Testis (tissue), 3 donors: ENCODE measurements around the gene BRD9. TPM values are rescaled to one million over a fixed set of nuclear protein-coding genes. Genes with fewer than 3 reads are reported as not detected.
"Not testable (repeated sequence)": the region's sequence is repeated elsewhere in the genome, so short reads cannot be mapped to it uniquely, and the experiment has no call there.

ENCODE experiments used
- DNase-seq: peaks from one replicate; pipeline ENCODE4 v3.0.0-alpha.2; 2019
- H3K27ac ChIP-seq, 2 donors: fragments of 200-600 bp; sonication (generic); one replicate each; pipeline ENCODE4 v1.5.1; 2019
- H3K27me3 ChIP-seq: fragments of 200-600 bp; sonication (generic); one replicate; pipeline ENCODE4 v1.5.1; 2019
- H3K36me3 ChIP-seq: fragments of 200-600 bp; sonication (generic); one replicate; pipeline ENCODE4 v1.5.1; 2017; ENCODE audit warnings: low read depth; ENCODE audit errors: missing control alignments
- H3K4me1 ChIP-seq: fragments of 200-600 bp; sonication (generic); one replicate; pipeline ENCODE4 v1.5.1; 2019
- H3K4me3 ChIP-seq, 2 donors: fragments of 200-600 bp; sonication (generic); one replicate each; pipeline ENCODE4 v1.5.1; 2017 to 2019
- H3K9me3 ChIP-seq: fragments of 200-600 bp; sonication (generic); one replicate; pipeline ENCODE4 v1.5.1; 2017
- WGBS, 2 donors: methylation state at CpG; one replicate each; pipeline ENCODE4 v1.1.5; 2018; 5-methylcytosine and 5-hydroxymethylcytosine counted together
- intact Hi-C: fragments of 100-400 bp; cut with DNase I; formaldehyde crosslinking; loops from one replicate; pipeline ENCODE4 v1.15.1; 2023; ENCODE audit warnings: low total_unique reads
- polyA plus RNA-seq: library from polyadenylated mRNA; stranded (reverse); fragments of 350-450 nt; fragmentation: Illumina TruSeq; extraction: RNeasy Lipid Tissue Mini Kit (QIAGEN cat#74804); gene quantifications from one replicate; pipeline ENCODE4 v1.2.3, GENCODE V29; 2014; ENCODE audit warnings: low read depth, low replicate concordance; ENCODE audit not compliant: insufficient read depth
- total RNA-seq, 2 donors: library from RNA; depleted of rRNA; stranded (reverse); fragments of >200 nt; gene quantifications; one replicate each; pipeline ENCODE4 v1.2.3, GENCODE V29; 2016

Gene BRD9
- total and polyA plus RNA-seq, 3 donors from 2014 or later: 51.5 to 101 (median 68.6) TPM

DNA sequence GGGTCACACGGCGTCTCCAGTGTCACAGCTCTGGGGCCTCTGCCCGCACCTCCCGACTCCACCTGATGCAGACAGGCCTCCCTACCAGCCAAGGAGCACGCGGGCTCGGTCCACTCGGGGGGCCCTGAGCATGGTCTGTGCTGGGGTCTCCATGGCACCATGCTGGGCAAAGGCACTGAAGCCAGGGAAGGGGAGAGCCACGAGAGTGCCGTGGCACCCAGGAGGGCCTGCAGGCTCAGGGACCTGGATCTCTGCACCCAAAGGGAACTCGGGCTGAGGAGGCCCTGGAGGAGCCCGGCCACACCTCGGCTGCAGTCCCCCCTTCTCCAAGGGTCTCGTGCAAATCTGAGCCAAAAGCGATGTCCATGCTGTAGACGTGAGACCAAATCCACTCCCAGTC is 48.2 kb downstream of the BRD9 start:
- H3K27me3 ChIP-seq, H3K9me3 ChIP-seq, H3K27ac ChIP-seq, H3K36me3 ChIP-seq, intact Hi-C loops, H3K4me3 ChIP-seq, H3K4me1 ChIP-seq: not testable (repeated sequence)
- DNase-seq: peak; percentile 9
- WGBS, 2 donors: 83 to 91% methylated on average over 7 to 16 of the region's 16 CpGs

DNA sequence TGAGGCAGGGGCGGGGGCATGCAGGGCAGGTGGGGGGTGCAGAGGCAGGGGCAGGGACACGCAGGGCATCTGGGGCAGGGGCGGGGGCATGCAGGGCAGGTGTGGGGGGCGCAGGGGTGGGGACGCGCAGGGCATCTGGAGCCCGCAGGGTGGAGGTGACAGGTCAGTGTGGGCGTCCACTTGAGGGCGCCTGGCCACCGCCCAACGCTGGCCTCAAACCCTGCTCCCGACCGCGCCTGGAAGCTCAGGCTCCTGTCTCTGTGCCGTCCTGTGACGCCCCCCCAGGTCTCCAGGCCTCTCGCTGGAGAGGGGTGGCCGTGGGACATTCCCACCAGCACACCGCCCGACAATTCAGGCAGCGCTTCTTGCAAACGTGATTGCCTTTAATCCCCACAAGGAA is 48.7 kb downstream of the BRD9 start:
- 82 to 87% methylated on average over 19 to 22 of the region's 22 CpGs for WGBS, 2 donors
- H3K36me3 ChIP-seq, DNase-seq, intact Hi-C loops, H3K9me3 ChIP-seq, H3K27me3 ChIP-seq, H3K4me1 ChIP-seq, H3K27ac ChIP-seq, H3K4me3 ChIP-seq: not testable (repeated sequence)

DNA sequence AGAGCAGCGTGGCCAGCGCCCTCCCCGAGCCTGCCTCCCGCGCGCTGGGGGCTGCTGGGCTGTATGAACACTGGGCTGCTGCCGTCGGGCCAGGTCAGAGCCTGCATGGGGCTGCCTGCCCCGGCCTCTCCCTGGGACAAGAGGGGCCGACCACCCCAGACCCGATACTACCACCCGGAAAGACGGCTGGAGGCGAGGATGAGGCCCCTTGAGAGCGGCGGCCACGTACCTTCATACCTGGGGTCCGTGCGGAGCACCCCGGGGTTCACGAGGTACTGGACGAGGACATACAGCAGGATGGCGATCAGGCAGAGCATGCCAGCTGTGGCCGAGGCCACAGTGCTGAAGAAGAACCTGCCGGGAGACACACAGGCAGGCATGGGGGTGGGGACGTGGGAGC is 49.2 kb downstream of the BRD9 start:
- H3K36me3 ChIP-seq, H3K27ac ChIP-seq, intact Hi-C loops, DNase-seq, H3K9me3 ChIP-seq, H3K4me1 ChIP-seq, H3K4me3 ChIP-seq, H3K27me3 ChIP-seq: not testable (repeated sequence)
- 91% methylated on average over 23 of the region's 26 CpGs; no CpG with 5 or more reads in 1 of the 2 donors for WGBS, 2 donors

- H3K4me1 ChIP-seq, H3K27ac ChIP-seq, DNase-seq, H3K27me3 ChIP-seq, intact Hi-C loops, H3K4me3 ChIP-seq, H3K36me3 ChIP-seq, H3K9me3 ChIP-seq: not testable (repeated sequence)
- 84 to 90% methylated on average over 16 to 31 of the region's 32 CpGs for WGBS, 2 donors
Measured at GRCh38 chr5:842402-843221, 50.0 kb downstream of the BRD9 start.

DNA sequence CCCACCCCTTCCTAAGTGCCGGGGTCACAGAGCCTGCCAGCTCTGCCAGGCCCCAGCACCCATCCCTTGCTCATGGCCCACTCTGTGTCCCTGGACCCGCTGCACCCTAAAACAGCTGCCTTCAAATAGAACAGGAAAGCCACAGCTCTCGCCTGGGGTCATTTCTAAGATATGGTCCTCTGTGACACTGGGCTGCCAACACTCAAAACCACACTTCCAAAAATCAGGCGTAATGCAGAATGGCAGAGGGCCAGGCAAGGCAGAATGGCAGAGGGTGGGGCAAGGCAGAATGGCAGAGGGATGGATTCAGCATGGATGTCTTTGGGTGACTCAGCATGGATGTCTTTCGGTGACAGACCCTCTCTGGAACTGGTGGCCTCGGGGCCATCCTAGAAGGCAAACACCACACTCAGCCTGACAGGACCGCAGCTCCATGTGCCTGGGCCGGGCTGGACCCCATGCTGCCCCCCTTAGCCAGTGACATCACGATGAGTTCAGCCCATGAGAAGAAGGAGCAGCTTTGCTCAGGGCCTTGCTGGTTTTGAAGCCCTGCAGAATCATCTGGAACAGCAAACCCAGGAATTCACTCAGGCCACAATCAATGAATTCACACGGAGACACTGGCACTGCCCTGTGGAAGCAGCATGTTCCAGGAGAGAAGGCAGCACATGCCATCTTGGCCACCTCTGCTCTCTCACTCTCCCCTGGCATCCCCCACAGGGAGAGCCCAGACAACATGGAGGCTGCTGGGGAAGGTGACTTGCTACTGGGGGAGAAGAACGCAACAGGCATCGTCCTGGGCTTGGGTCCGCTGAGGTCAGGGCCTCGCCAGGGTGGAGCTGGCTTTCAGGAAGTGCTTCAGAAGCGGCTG is 50.8 kb downstream of the BRD9 start:
- H3K9me3 ChIP-seq, H3K27ac ChIP-seq, H3K4me1 ChIP-seq, H3K27me3 ChIP-seq, intact Hi-C loops, H3K36me3 ChIP-seq, H3K4me3 ChIP-seq: not testable (repeated sequence)
- DNase-seq: peak; percentile 11
- WGBS, 2 donors: 84 to 89% methylated on average over 9 to 15 of the region's 15 CpGs

GRCh38 chr5:840974-841435 is 51.6 kb downstream of the BRD9 start:
- H3K9me3 ChIP-seq, H3K36me3 ChIP-seq, DNase-seq, H3K27ac ChIP-seq, H3K4me1 ChIP-seq, H3K4me3 ChIP-seq, intact Hi-C loops, H3K27me3 ChIP-seq: not testable (repeated sequence)
- 89 to 92% methylated on average over 9 to 10 of the region's 10 CpGs for WGBS, 2 donors

DNA sequence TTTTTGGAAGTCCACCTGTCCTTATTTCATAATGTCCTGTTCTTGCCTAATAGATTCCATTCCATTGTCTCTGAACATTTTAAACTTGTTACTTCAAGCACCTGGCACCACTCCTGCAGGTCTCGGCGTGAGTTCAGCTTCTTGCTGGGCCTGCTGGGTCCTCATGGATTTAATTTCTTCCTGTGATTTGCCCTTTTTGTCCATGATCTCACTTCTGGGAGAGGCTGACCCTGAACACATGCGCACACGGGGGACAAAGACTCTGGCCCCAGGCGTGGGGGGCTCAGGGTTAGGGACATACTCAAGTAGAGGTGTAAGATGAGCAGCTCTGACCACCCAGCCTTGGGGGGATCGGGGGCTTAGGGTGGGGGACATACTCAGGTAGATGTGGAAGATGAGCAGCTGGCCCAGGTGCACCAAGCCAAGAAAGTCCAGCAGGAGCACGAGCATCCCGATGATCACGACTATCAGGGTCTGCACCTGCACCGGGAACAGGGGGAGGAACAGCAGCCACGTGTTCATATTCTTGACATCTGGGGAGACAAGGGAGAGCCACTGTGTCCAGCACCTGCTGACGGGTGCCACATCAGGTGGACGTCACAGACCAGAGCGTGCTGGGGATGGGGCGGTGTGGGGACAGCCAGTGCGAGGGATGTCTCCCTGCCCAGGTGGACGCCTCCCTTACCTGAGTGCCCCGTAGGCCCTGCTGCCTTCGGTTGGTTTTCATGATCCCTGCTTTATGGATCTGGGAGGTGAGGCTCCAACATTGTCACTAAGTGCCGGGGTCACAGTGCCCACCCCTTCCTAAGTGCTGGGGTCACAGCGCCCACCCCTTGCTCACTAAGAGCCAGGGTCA is 52.3 kb downstream of the BRD9 start:
- WGBS, 2 donors: 90 to 94% methylated on average over 21 of the region's 21 CpGs
- H3K27me3 ChIP-seq, DNase-seq: not testable (repeated sequence)

DNA sequence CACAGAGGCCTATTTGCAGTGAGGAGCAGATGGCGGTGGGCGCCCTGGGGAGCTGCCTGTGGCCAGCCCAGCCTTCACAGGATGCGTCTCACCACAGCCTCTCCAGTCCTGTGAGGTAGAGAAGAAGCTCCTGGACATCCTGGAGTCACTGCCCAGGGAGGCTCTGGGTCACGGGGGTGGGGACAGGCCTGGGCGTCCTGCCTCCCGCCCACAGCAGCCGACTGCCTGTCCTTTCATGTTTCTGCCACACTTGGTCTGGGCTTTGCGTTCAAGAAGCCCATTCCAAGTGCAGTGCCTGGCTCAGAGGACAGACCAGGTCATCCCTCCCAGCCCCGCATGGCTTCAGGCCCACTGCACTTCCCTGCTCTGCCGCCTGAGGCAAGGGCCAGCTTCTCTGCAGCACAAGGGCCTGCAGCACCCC is 54.2 kb downstream of the BRD9 start:
- intact Hi-C loops, H3K27ac ChIP-seq, H3K27me3 ChIP-seq, H3K9me3 ChIP-seq, H3K4me3 ChIP-seq, H3K4me1 ChIP-seq, H3K36me3 ChIP-seq: not testable (repeated sequence)
- 78 to 80% methylated on average over 4 to 10 of the region's 10 CpGs for WGBS, 2 donors
- peak; percentile 10 for DNase-seq

More for the DNA sequence above, 52.3 kb downstream of the BRD9 start:
- H3K4me3 ChIP-seq, H3K9me3 ChIP-seq, H3K36me3 ChIP-seq, intact Hi-C loops, H3K4me1 ChIP-seq, H3K27ac ChIP-seq: not testable (repeated sequence)

- H3K27ac ChIP-seq, H3K36me3 ChIP-seq, intact Hi-C loops, H3K4me1 ChIP-seq, DNase-seq, H3K4me3 ChIP-seq, H3K27me3 ChIP-seq, H3K9me3 ChIP-seq: not testable (repeated sequence)
- WGBS, 2 donors: 90 to 95% methylated on average over 2 to 10 of the region's 14 CpGs
Measured at GRCh38 chr5:837621-838121, 54.9 kb downstream of the BRD9 start.

DNA sequence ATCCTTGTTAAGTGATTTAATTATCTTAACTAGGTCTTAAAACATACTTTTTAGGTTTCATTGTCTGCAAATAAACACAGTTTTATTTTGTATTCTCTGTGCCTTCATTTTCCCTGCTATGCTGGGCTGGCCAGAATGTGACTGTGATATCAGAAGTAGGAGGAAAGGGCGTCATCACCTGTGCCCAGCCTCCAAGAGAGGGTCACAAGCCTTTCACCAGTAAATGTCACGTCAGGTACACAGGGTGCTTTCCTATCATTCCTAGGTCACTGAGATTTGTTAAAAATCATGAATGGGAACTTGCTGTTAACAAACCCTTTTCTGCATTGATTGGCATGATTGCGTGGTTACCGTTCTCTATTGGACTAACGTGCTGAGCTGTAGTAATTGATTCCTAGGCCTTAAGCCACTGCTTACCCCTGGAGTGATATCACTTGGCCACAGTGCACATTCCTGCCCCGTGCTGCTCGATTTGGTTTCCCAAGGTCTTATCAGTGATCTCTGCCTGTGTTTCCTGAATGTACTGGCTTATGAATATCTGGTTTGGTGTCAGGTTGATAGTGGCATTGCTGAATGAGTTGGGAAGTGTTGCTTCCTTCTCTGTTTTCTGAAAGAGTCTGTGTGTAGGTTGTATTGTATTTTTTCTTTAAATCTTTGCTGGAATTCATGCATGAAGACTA is 56.5 kb downstream of the BRD9 start:
- DNase-seq, H3K4me1 ChIP-seq, H3K9me3 ChIP-seq, H3K36me3 ChIP-seq, H3K4me3 ChIP-seq, H3K27ac ChIP-seq, intact Hi-C loops, H3K27me3 ChIP-seq: not testable (repeated sequence)
- WGBS, 2 donors: 69 to 73% methylated on average over 7 of the region's 7 CpGs

DNA sequence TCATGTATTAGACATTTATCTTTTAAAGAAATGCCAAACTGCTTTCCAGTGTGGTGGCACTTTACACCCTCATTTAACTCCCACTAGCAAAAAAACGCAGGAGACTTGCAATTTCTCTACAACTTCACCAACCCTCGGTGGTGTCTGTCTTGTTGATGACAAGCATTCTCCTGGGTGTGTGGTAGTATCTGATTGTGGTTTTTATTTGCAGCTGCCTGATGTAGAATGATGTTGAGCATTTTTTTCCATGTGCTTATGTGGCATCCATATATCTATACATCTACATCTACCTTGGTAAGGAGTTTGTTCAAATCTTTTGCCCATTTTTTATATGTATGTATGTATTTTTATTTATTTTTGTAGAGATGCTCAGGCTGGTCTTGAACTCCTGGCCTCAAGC is 58.6 kb downstream of the BRD9 start:
- H3K27ac ChIP-seq, H3K4me3 ChIP-seq, H3K9me3 ChIP-seq, H3K27me3 ChIP-seq, DNase-seq, H3K36me3 ChIP-seq, intact Hi-C loops, H3K4me1 ChIP-seq: not testable (repeated sequence)
- 86 to 92% methylated on average over 2 of the region's 2 CpGs for WGBS, 2 donors
